HepG2 (cell line): ENCODE results near the gene FLYWCH1. TPM values are rescaled to one million over a fixed set of nuclear protein-coding genes. Genes with fewer than 3 reads are reported as not detected.

Source experiments
- ARID2 ChIP-seq: sonication (generic); formaldehyde crosslinking; IDR thresholded peaks from 2 replicates; pipeline ENCODE4 v1.8.1; 2022; ENCODE audit warnings: mild to moderate bottlenecking, missing genetic modification reagents, borderline replicate concordance
- ASH2L ChIP-seq: fragments of 300-600, 200-600 bp; sonication (generic); IDR thresholded peaks from 2 replicates; pipeline ENCODE4 v1.7.0; 2017; ENCODE audit warnings: low read depth, mild to moderate bottlenecking, moderate library complexity, mixed read lengths, low read length; ENCODE audit not compliant: insufficient read length
- HNRNPH1 ChIP-seq: fragments of 200-400 bp; formaldehyde crosslinking; optimal IDR thresholded peaks from 2 replicates; pipeline ENCODE3; 2017; ENCODE audit warnings: mild to moderate bottlenecking, low read depth, low read length
- KLF13 ChIP-seq: sonication (generic); formaldehyde crosslinking; IDR thresholded peaks from 2 replicates; pipeline ENCODE4 v1.4.0; 2020; ENCODE audit warnings: mild to moderate bottlenecking, missing genetic modification reagents
- MEIS2 ChIP-seq: sonication (generic); formaldehyde crosslinking; IDR thresholded peaks from 2 replicates; pipeline ENCODE4 v1.9.0; 2021; ENCODE audit warnings: mild to moderate bottlenecking, missing genetic modification reagents
- NFRKB ChIP-seq: fragments of 450-650 bp; IDR thresholded peaks from 2 replicates; pipeline ENCODE4 v1.6.1; 2017
- ZNF282 ChIP-seq: fragments of 450-650 bp; IDR thresholded peaks from 2 replicates; pipeline ENCODE4 v1.6.1; 2018; ENCODE audit not compliant: partially characterized antibody
- ZNF407 ChIP-seq: sonication (generic); formaldehyde crosslinking; IDR thresholded peaks from one replicate; pipeline ENCODE4 v1.5.1; 2020; ENCODE audit warnings: mild to moderate bottlenecking, missing genetic modification reagents; ENCODE audit errors: not compliant biosample characterization
- ZNF777 ChIP-seq: sonication (generic); formaldehyde crosslinking; IDR thresholded peaks from 2 replicates; pipeline ENCODE4 v1.4.0; 2020; ENCODE audit warnings: missing genetic modification reagents
- polyA plus RNA-seq, 8 experiments: library from polyadenylated mRNA; depleted of rRNA in 3 of 8; stranded (reverse) in 7 of 8; unstranded in 1 of 8; fragments of >200 nt; fragmentation: Illumina TruSeq in 4 of 8; extraction: Trizol in 4 of 8; gene quantifications; 2 replicates each; pipeline versions ENCODE4 v1.2.1 to v1.2.3, GENCODE V29; 2011 to 2016; ENCODE audit warnings: low read depth in 4 of 8, missing spikeins in 1 of 8, mixed read lengths in 1 of 8; ENCODE audit not compliant: insufficient read depth in 1 of 8
- total RNA-seq, 5 experiments: library from RNA; depleted of rRNA; stranded (reverse); fragments of >200 nt; fragmentation: Illumina TruSeq; extraction: Trizol; gene quantifications; 2 replicates each; pipeline ENCODE4 v1.2.3, GENCODE V29; 2016; ENCODE audit warnings: low read depth in 1 of 5

FLYWCH1 gene
- total and polyA plus RNA-seq, 2 of the 13 experiments (the other 11 are each of a cell fraction or from before 2014, with no cell fraction given): 7.3 to 12.4 TPM

- peak; percentile 5 for TF ChIP-seq ZNF407 (CRISPR knock-in tag)
- no peak for TF ChIP-seq ZNF282
- peak; percentile 33; the same call in 1 of the 2 replicates for TF ChIP-seq MEIS2 (CRISPR knock-in tag)
- TF ChIP-seq ASH2L: no peak
- no peak for TF ChIP-seq HNRNPH1
- no peak for TF ChIP-seq KLF13
- TF ChIP-seq NFRKB: no peak
- 0 out of 2 replicates have a peak, but pooled peaks have one; percentile 2 for TF ChIP-seq ARID2 (CRISPR knock-in tag)
- 0 out of 2 replicates have a peak, but pooled peaks have one; percentile 3 for TF ChIP-seq ZNF777 (CRISPR knock-in tag)
- TF ChIP-seq, all 625 proteins: peak for 14
Observed at GRCh38 chr16:2979669-2980226, 68.0 kb downstream of the FLYWCH1 start (continued).
